Measurements from ENCODE around the gene ZSWIM1. TPM values are rescaled to one million over a fixed set of nuclear protein-coding genes. Genes with fewer than 3 reads are reported as not detected.

The ZSWIM1 gene
- total and polyA plus RNA-seq, 2 of the 8 experiments (the other 6 are each of a cell fraction or from before 2014, with no cell fraction given): 14.1 to 15.6 TPM

GRCh38 chr20:45833883-45834796 is 46.9 kb upstream of the ZSWIM1 start (continued):
- TF ChIP-seq SIN3A (conservative IDR thresholded peaks at IDR 0.05 in 1 of 2, IDR thresholded peaks at IDR 0.05 in 1 of 2; ENCODE audit: low read depth in 1 of 2, low read length in 2 of 2): peak in 1 of 2 experiments; percentile 55; a peak in 2 of 4 replicates
- peak; percentile 54 for TF ChIP-seq TAF7 (optimal IDR thresholded peaks at IDR 0.05; ENCODE audit: borderline replicate concordance, low read depth, low read length)
- peak; percentile 62 for TF ChIP-seq ASH2L (IDR thresholded peaks at IDR 0.05; ENCODE audit: low read length)
- TF ChIP-seq, protein P1, sequence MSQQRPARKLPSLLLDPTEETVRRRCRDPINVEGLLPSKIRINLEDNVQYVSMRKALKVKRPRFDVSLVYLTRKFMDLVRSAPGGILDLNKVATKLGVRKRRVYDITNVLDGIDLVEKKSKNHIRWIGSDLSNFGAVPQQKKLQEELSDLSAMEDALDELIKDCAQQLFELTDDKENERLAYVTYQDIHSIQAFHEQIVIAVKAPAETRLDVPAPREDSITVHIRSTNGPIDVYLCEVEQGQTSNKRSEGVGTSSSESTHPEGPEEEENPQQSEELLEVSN (IDR thresholded peaks at IDR 0.05): peak; percentile 83
- no peak for TF ChIP-seq CEBPB (IDR thresholded peaks at IDR 0.05; ENCODE audit: low read depth, low read length)
- TF ChIP-seq SP4 (IDR thresholded peaks at IDR 0.05; ENCODE audit: low read length): no peak
- TF ChIP-seq BACH1 (IDR thresholded peaks at IDR 0.05; ENCODE audit: low read length): no peak

Data from H1 (cell line).